HCT116 (cell line): ENCODE measurements around the gene ASCC2. TPM values are rescaled to one million over a fixed set of nuclear protein-coding genes. Genes with fewer than 3 reads are reported as not detected.

Experiments
- ATAC-seq: fragments of 200-7000 bp; cut with Tn5 transposase; 2 replicates; pipeline ENCODE4 v1.9.1; 2020; ENCODE audit warnings: mild to moderate bottlenecking, moderate library complexity
- BruUV-seq: library from RNA; stranded (reverse); fragments of 400-500 nt; replicated peaks from 2 replicates; lab custom pipeline; 2021; lab: Mats Ljungman, UMichigan
- CTCF ChIA-PET: fragments of 300-600 bp; sonication (Branson Sonifier 250); formaldehyde crosslinking; loops from one replicate; lab custom pipeline; 2021; ENCODE audit warnings: antibody characterized with exemption; lab: Charles Lee
- POLR2A ChIA-PET: fragments of 300-600, 350-600 bp; sonication (Branson Sonifier 250); formaldehyde crosslinking; loops from one replicate; lab custom pipeline; 2021; ENCODE audit warnings: antibody characterized with exemption; lab: Charles Lee
- RAD21 ChIA-PET, 2 experiments: fragments of 300-600 bp; sonication (Branson Sonifier 250); formaldehyde crosslinking; loops; one replicate each; lab custom pipeline; 2023; ENCODE audit warnings: low total read pairs in 2 of 2; ENCODE audit not compliant: uncharacterized antibody in 2 of 2, unreplicated experiment in 2 of 2, low non-redundant PET in 1 of 2; lab: Charles Lee
- DNase-seq: peaks from one replicate; pipeline ENCODE4 v3.0.0-alpha.2; 2010; ENCODE audit warnings: low read depth, low spot score
- H2AFZ ChIP-seq: fragments of 200-600 bp; shearing (Covaris generic), sonication (generic); 2 replicates; pipeline ENCODE4 v1.6.1; 2017; ENCODE audit warnings: low read depth, mixed run types, mixed read lengths, antibody characterized with exemption, low read length; ENCODE audit not compliant: poor library complexity, severe bottlenecking
- H3K27ac ChIP-seq: 2 replicates; pipeline ENCODE4 v1.5.1; 2012; ENCODE audit warnings: low read depth, low read length
- H3K27me3 ChIP-seq: fragments of 200-600 bp; sonication (generic); 2 replicates; pipeline ENCODE4 v1.6.1; 2016; ENCODE audit warnings: mixed run types, low read length, mixed read lengths; ENCODE audit not compliant: insufficient read depth
- H3K36me3 ChIP-seq, 2 experiments: fragments of 200-500 bp in 1 of 2; fragments of 200-600 bp in 1 of 2; sonication (Bioruptor generic) in 1 of 2; sonication (generic) in 1 of 2; 2 replicates each; pipeline versions ENCODE4 v1.5.1 to v1.6.1; 2014 to 2016; ENCODE audit warnings: low read length in 2 of 2, inconsistent platforms in 1 of 2, mixed read lengths in 1 of 2, mixed run types in 1 of 2; ENCODE audit not compliant: insufficient read depth in 2 of 2, control insufficient read depth in 1 of 2
- H3K4me1 ChIP-seq, 2 experiments: fragments of 200-600 bp in 1 of 2; sonication (generic) in 1 of 2; 2 replicates each; pipeline versions ENCODE4 v1.5.1 to v1.6.1; 2012 to 2017; ENCODE audit warnings: low read length in 2 of 2, inconsistent platforms in 1 of 2, mild to moderate bottlenecking in 1 of 2, mixed read lengths in 1 of 2, mixed run types in 1 of 2, moderate library complexity in 1 of 2; ENCODE audit not compliant: insufficient read depth in 2 of 2, control insufficient read depth in 1 of 2
- H3K4me2 ChIP-seq: fragments of 200-600 bp; sonication (generic); 2 replicates; pipeline ENCODE4 v1.6.1; 2017; ENCODE audit warnings: mixed run types, low read length, mixed read lengths
- H3K4me3 ChIP-seq, 2 experiments: fragments of 200-600 bp in 1 of 2; sonication (generic) in 1 of 2; replicated peaks in 1 of 2; 2 replicates each; pipeline ENCODE4 v1.5.1; 2011 to 2016; ENCODE audit warnings: low read length in 2 of 2, control low read depth in 1 of 2, low read depth in 1 of 2, mild to moderate bottlenecking in 1 of 2, mixed read lengths in 1 of 2, mixed run types in 1 of 2
- H3K79me2 ChIP-seq: fragments of 200-600 bp; sonication (generic); 2 replicates; pipeline ENCODE4 v1.6.1; 2017; ENCODE audit warnings: mild to moderate bottlenecking, mixed run types, low read length, moderate library complexity, mixed read lengths; ENCODE audit not compliant: insufficient read depth
- H3K9ac ChIP-seq: fragments of 200-600 bp; sonication (generic); 2 replicates; pipeline ENCODE4 v1.6.1; 2016; ENCODE audit warnings: low read length, mixed read lengths
- H3K9me2 ChIP-seq: fragments of 200-600 bp; sonication (generic), shearing (Covaris generic); 2 replicates; pipeline ENCODE4 v1.6.1; 2017; ENCODE audit warnings: mixed run types, mild to moderate bottlenecking, moderate library complexity; ENCODE audit not compliant: insufficient read depth
- H3K9me3 ChIP-seq, 2 experiments: fragments of 200-500 bp in 1 of 2; fragments of 200-600 bp in 1 of 2; sonication (Bioruptor generic) in 1 of 2; sonication (generic) in 1 of 2; 2 replicates each; pipeline ENCODE4 v1.6.1; 2014 to 2017; ENCODE audit warnings: low read length in 2 of 2, mixed read lengths in 2 of 2, inconsistent platforms in 1 of 2, low read depth in 1 of 2, mild to moderate bottlenecking in 1 of 2, mixed run types in 1 of 2, moderate library complexity in 1 of 2; ENCODE audit not compliant: control insufficient read depth in 1 of 2, insufficient read depth in 1 of 2
- H4K20me1 ChIP-seq: fragments of 200-600 bp; sonication (generic), shearing (Covaris generic); 2 replicates; pipeline ENCODE4 v1.6.1; 2017; ENCODE audit warnings: mixed run types, mild to moderate bottlenecking, moderate library complexity; ENCODE audit not compliant: insufficient read depth
- JUND ChIP-seq: IDR thresholded peaks from 2 replicates; pipeline ENCODE4 v1.6.1; 2012
- POLR2AphosphoS5 ChIP-seq: IDR thresholded peaks from 2 replicates; pipeline ENCODE4 v1.6.1; 2011; ENCODE audit warnings: mild to moderate bottlenecking, low read depth, low read length, moderate library complexity
- RAD21 ChIP-seq: IDR thresholded peaks from 2 replicates; pipeline ENCODE4 v1.6.1; 2012; ENCODE audit warnings: low read depth, mild to moderate bottlenecking
- SP1 ChIP-seq: IDR thresholded peaks from 2 replicates; pipeline ENCODE4 v1.6.1; 2012; ENCODE audit warnings: low read depth
- SRF ChIP-seq: IDR thresholded peaks from 2 replicates; pipeline ENCODE4 v1.6.1; 2012; ENCODE audit warnings: low read depth
- ZNF274 ChIP-seq: fragments of 200-500 bp; sonication (Bioruptor generic); IDR thresholded peaks from 2 replicates; pipeline ENCODE4 v1.6.1; 2014; ENCODE audit warnings: mild to moderate bottlenecking, low read depth, low read length, inconsistent platforms
- intact Hi-C: fragments of 100-400 bp; cut with micrococcal nuclease; formaldehyde crosslinking; loops from 2 replicates; pipeline ENCODE4 v1.10.0; 2022
- total RNA-seq: library from RNA; stranded (reverse); gene quantifications from one replicate; pipeline ENCODE4 v1.2.1, GENCODE V29; 2021; ENCODE audit not compliant: unreplicated experiment
- TF ChIP-seq, protein P1 (sequence below): IDR thresholded peaks from 2 replicates; pipeline ENCODE4 v1.6.1; 2012
- TF ChIP-seq, protein P2 (sequence below): IDR thresholded peaks from 2 replicates; pipeline ENCODE4 v1.6.1; 2011; ENCODE audit warnings: mild to moderate bottlenecking, low read length, moderate library complexity; ENCODE audit not compliant: insufficient replicate concordance; ENCODE audit errors: extremely low read depth
- TF ChIP-seq, protein P3 (sequence below): IDR thresholded peaks from 2 replicates; pipeline ENCODE4 v1.6.1; 2012; ENCODE audit warnings: low read depth

The ASCC2 gene
- total RNA-seq, 1 experiment from 2014 or later: 68.6 TPM

DNA sequence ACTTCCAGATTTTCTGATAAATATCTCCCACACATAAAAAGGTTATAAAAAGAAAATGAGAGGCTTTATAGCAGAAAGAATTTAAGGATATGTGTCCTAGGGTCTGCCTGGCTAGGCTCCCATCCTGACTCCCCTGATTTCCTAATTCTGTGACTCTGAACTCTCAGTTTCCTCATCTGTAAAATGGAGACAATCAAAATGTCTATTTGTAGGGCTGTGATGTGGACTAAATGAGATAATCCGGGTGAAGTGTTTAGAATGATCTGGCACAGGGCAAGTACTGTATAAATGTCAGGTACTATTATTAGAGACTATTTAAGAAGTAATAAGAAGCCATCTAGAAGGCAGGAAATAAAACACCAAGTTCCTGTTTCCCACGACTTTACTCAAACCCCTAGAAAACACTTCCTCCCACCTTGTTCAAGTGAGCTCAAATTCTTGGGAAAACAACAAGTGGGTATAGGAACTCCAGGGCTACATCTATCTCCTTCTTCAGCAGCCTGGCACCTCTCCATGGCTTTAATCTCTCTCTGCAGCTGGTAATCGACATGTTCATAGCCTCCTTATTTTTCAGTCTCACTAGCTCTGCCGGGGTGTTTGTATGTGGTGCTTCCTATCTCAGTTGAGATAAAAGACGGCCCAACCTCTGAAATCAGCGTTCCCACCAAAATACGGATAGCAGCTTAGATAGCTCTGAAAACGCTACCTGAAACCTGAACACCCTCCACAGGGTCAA, 6.7 kb downstream of the ASCC2 start:
- Histone ChIP-seq H3K4me1 (no peaks in the 10 kb centered on the region), H3K27ac (no peak overlapping the region)
- ATAC-seq: no peak
- no TSS peak for BruUV-seq
- TF ChIP-seq JUND (no peak), ZNF274 (no peak), POLR2AphosphoS5 (no peak)
- TF ChIP-seq, protein P1, sequence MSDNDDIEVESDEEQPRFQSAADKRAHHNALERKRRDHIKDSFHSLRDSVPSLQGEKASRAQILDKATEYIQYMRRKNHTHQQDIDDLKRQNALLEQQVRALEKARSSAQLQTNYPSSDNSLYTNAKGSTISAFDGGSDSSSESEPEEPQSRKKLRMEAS: no peak
- TF ChIP-seq, protein P2, sequence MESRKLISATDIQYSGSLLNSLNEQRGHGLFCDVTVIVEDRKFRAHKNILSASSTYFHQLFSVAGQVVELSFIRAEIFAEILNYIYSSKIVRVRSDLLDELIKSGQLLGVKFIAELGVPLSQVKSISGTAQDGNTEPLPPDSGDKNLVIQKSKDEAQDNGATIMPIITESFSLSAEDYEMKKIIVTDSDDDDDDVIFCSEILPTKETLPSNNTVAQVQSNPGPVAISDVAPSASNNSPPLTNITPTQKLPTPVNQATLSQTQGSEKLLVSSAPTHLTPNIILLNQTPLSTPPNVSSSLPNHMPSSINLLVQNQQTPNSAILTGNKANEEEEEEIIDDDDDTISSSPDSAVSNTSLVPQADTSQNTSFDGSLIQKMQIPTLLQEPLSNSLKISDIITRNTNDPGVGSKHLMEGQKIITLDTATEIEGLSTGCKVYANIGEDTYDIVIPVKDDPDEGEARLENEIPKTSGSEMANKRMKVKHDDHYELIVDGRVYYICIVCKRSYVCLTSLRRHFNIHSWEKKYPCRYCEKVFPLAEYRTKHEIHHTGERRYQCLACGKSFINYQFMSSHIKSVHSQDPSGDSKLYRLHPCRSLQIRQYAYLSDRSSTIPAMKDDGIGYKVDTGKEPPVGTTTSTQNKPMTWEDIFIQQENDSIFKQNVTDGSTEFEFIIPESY: no peak
- TF ChIP-seq, all 23 proteins: peak for 0
- H4K20me1 ChIP-seq: no peaks in the 10 kb centered on the region
- peaks cover 16 to 22% of the 10 kb centered on the region in 2 experiments; a peak in 2 of 4 replicates for H3K36me3 ChIP-seq
- POLR2A ChIA-PET: no interaction called here
- H3K9me2 ChIP-seq: no peaks in the 10 kb centered on the region
- H3K79me2 ChIP-seq: peaks cover 21% of the 10 kb centered on the region
- no peaks in the 10 kb centered on the region for H3K27me3 ChIP-seq
- H3K9me3 ChIP-seq: no peaks in the 10 kb centered on the region
- no peak overlapping the region for H3K4me2 ChIP-seq
- RAD21 ChIA-PET: no interaction called here
- intact Hi-C loops: no loop called here
- no peak overlapping the region for H2AFZ ChIP-seq
- no peak for DNase-seq
- H3K4me3 ChIP-seq: no peak overlapping the region
- CTCF ChIA-PET: no interaction called here
- H3K9ac ChIP-seq: no peak overlapping the region

DNA sequence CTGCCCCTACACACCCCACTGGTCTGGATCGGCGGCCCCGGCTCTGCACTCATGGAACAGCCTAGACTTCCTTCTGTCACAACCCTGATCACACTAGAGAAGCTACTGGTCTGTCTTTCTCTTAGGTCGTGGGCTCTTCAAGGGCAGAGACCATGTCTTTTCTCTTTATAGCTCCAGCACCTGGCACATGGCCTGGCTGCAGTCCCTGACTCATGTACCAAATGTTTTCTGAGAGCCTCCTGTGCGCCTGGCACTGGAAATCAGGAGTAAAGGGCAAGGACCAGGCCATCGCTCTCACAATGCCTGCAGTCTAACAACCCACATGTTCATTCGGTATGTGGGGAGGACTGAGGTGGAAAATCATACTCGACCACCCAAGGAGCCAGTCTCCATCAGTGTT, 7.5 kb downstream of the ASCC2 start:
- H4K20me1 ChIP-seq: no peaks in the 10 kb centered on the region
- ChIA-PET RAD21 (no interaction called here), POLR2A (no interaction called here), CTCF (no interaction called here)
- H3K9me2 ChIP-seq: no peaks in the 10 kb centered on the region
- no TSS peak for BruUV-seq
- H3K9ac ChIP-seq: no peak overlapping the region
- TF ChIP-seq, protein P2: no peak
- TF ChIP-seq, protein P3, sequence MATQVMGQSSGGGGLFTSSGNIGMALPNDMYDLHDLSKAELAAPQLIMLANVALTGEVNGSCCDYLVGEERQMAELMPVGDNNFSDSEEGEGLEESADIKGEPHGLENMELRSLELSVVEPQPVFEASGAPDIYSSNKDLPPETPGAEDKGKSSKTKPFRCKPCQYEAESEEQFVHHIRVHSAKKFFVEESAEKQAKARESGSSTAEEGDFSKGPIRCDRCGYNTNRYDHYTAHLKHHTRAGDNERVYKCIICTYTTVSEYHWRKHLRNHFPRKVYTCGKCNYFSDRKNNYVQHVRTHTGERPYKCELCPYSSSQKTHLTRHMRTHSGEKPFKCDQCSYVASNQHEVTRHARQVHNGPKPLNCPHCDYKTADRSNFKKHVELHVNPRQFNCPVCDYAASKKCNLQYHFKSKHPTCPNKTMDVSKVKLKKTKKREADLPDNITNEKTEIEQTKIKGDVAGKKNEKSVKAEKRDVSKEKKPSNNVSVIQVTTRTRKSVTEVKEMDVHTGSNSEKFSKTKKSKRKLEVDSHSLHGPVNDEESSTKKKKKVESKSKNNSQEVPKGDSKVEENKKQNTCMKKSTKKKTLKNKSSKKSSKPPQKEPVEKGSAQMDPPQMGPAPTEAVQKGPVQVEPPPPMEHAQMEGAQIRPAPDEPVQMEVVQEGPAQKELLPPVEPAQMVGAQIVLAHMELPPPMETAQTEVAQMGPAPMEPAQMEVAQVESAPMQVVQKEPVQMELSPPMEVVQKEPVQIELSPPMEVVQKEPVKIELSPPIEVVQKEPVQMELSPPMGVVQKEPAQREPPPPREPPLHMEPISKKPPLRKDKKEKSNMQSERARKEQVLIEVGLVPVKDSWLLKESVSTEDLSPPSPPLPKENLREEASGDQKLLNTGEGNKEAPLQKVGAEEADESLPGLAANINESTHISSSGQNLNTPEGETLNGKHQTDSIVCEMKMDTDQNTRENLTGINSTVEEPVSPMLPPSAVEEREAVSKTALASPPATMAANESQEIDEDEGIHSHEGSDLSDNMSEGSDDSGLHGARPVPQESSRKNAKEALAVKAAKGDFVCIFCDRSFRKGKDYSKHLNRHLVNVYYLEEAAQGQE: no peak
- TF ChIP-seq RAD21 (no peak), SP1 (no peak), SRF (no peak)
- no peak overlapping the region for H3K27ac ChIP-seq
- H3K79me2 ChIP-seq: peaks cover 13% of the 10 kb centered on the region
- no peaks in the 10 kb centered on the region for H3K27me3 ChIP-seq
- no peaks in the 10 kb centered on the region for H3K9me3 ChIP-seq
- intact Hi-C loops: no loop called here
- no peaks in the 10 kb centered on the region for H3K4me1 ChIP-seq
- no peak overlapping the region for H3K4me2 ChIP-seq
- ATAC-seq: no peak
- no peak overlapping the region for H2AFZ ChIP-seq
- no peak overlapping the region for H3K4me3 ChIP-seq
- no peak for DNase-seq
- peaks cover 16 to 22% of the 10 kb centered on the region in 2 experiments; a peak in 2 of 4 replicates for H3K36me3 ChIP-seq
